IPS-18a (cell line): ENCODE data around the gene NDUFB7.
"Not testable (repeated sequence)": the region's sequence is repeated elsewhere in the genome, so short reads cannot be mapped to it uniquely, and the experiment has no call there.

ENCODE experiments used
- H3K27ac ChIP-seq: one replicate; pipeline ENCODE4 v1.5.1; 2013; ENCODE audit warnings: low read length
- H3K27me3 ChIP-seq: one replicate; pipeline ENCODE4 v1.6.1; 2013; ENCODE audit warnings: mild to moderate bottlenecking, low read length; ENCODE audit not compliant: control insufficient read depth, insufficient read depth
- H3K36me3 ChIP-seq: one replicate; pipeline ENCODE4 v1.6.1; 2013; ENCODE audit warnings: low read depth, low read length; ENCODE audit not compliant: control insufficient read depth
- H3K4me1 ChIP-seq: one replicate; pipeline ENCODE4 v1.6.1; 2013; ENCODE audit warnings: low read depth, low read length; ENCODE audit not compliant: control insufficient read depth
- H3K4me3 ChIP-seq: one replicate; pipeline ENCODE4 v1.5.1; 2013; ENCODE audit warnings: low read length
- H3K9ac ChIP-seq: one replicate; pipeline ENCODE4 v1.6.1; 2013; ENCODE audit warnings: mild to moderate bottlenecking, low read length, moderate library complexity
- H3K9me3 ChIP-seq: one replicate; pipeline ENCODE4 v1.6.1; 2013; ENCODE audit warnings: low read depth, low read length; ENCODE audit not compliant: control insufficient read depth

NDUFB7 gene

DNA sequence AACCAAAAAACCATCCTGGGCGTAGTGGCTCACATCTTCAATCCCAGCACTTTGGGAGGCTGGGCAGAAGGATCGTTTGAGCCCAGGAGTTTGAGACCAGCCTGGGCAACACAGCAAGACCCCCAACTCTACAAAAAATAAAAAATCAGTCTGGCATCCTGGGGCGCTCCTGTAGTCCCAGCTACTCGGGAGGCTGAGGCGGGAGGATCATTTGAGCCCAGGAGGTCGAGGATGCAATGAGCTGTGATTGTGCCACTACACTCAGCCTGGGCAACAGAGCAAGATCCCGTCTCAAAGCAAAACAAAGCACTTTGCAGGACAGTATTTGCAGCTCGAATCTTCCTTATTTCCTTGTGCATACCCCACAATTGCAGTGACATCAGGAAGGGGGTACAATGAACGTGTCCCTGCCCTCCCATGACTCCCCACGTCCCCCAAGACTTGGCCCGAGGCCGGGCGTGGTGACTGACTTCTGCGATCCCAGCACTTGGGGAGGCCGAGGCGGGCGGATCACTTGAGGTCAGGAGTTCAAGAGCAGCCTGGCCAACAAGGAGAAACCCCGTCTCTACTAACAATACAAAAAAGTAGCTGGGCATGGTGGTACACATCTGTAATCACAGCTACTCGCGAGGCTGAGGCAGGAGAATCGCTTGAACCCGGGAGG, 870 bp downstream of the NDUFB7 start:
- no peaks in the 10 kb centered on the region for H3K9me3 ChIP-seq
- H3K36me3 ChIP-seq: no peaks in the 10 kb centered on the region
- H3K27me3 ChIP-seq: no peaks in the 10 kb centered on the region
- H3K4me1 ChIP-seq: no peaks in the 10 kb centered on the region
- peak overlapping the region; percentile 78 for H3K27ac ChIP-seq
- peak overlapping the region; percentile 90 for H3K9ac ChIP-seq
- peak overlapping the region; percentile 93 for H3K4me3 ChIP-seq

DNA sequence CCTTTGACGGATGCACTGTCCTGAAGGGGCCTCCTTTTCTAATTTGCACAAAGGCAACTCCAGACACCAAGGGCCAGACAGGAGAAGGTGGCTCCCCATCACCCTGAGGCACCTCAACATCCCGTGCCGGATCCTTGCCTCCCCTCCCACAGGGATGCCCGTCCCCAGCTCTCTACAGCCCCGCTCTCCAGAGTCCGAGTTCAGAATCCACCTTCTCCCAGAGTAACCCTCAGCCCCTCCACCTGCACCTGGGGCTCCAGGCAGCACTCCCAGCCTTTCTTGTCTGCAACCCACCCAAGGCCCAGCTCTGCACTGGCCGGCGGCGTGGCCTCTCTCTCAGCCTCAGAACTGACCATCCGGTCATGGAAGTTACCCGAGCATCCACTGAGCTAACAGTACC, 4.8 kb downstream of the NDUFB7 start:
- H3K9me3 ChIP-seq: no peaks in the 10 kb centered on the region
- H3K36me3 ChIP-seq: peaks cover 5% of the 10 kb centered on the region
- H3K4me1 ChIP-seq: peaks cover 15% of the 10 kb centered on the region
- no peak overlapping the region for H3K4me3 ChIP-seq
- no peak overlapping the region for H3K9ac ChIP-seq
- no peak overlapping the region for H3K27ac ChIP-seq
- no peaks in the 10 kb centered on the region for H3K27me3 ChIP-seq

DNA sequence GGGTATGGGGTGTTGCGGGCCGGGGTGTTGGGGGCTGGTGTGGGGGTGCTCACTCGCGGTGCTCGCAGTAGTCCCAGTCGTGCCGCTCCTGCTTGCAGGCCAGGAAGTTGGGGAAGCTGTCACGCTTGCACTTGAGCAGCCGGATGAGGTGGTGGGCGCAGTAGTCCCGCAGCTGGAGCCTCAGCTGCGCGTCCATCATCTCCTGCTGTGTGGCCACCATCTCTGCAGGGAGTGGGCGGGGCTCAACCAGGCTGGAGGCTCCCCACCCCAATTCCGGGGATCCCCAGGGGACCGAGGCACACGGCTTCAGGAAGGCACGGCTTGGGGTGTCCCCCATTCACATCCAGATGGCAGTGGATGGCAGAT, 5.2 kb downstream of the NDUFB7 start:
- peaks cover 19% of the 10 kb centered on the region for H3K4me1 ChIP-seq
- H3K4me3 ChIP-seq: no peak overlapping the region
- no peak overlapping the region for H3K27ac ChIP-seq
- H3K36me3 ChIP-seq: peaks cover 5% of the 10 kb centered on the region
- no peaks in the 10 kb centered on the region for H3K27me3 ChIP-seq
- H3K9ac ChIP-seq: no peak overlapping the region
- H3K9me3 ChIP-seq: no peaks in the 10 kb centered on the region

DNA sequence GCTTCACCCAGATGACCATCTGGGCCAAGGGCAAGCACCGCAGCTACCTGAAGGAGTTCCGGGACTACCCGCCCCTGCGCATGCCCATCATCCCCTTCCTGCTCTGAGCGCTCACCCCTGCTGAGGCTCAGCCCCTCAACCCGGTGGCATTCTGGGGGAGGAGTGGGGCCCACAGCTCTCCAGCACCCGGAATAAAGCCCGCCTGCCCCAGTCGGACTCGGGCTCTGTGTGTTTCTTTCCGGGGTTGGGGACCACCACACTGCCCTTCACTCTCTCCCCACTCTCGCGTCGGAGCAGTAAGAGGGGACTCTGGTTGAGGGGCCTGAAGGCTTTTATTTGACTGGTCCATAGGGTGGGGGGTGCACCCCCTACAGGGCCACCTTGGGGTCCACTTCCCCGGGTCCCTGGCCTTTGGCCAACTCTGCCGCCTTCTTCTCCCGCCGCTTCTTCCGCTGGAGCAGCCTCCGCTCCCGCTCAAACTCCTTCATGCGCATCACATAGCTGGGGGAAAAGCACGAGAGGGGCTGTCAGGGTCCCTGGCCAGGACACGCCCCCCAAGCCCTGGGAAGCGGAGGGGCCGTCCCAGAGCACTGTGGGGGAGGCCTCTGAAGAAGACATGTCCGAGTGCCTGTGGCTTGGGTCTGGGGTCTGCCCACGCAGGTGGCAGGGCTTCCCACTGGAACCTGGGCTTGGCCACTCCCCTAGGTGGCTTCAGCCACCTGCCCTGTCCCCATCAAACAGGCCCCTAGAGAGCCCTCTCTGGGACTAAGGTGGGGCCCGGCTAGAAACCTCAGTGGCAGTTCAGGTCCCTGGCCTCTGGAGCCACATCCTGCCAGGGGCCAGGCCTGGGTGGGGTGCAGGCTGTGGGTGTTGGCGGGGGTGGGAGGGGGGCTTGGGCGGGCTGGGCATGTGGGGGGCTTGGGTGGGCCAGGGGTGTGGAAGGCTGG, 5.8 kb downstream of the NDUFB7 start:
- H3K9me3 ChIP-seq: no peaks in the 10 kb centered on the region
- no peak overlapping the region for H3K4me3 ChIP-seq
- H3K4me1 ChIP-seq: peaks cover 22% of the 10 kb centered on the region
- no peaks in the 10 kb centered on the region for H3K27me3 ChIP-seq
- H3K27ac ChIP-seq: no peak overlapping the region
- H3K9ac ChIP-seq: no peak overlapping the region
- peaks cover 5% of the 10 kb centered on the region for H3K36me3 ChIP-seq

DNA sequence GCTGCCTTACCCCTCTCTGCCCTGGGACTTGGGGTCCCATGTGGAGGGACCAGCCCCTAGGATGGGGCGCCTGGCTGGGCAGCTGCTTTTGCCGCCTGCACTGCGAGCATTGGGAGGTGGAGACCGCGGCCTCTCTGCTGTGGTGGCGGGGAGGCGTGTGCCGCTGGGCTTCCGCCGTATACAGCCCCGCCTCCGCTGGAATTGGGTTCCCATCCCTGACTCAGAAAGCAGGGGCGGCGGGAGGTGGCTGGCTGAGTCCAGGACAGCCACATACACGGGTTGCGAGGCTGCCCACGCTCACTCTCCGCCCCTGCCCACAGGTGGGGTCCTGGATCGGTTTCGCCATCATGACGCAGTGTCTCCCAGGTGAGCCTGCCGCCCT, 6.6 kb downstream of the NDUFB7 start:
- Histone ChIP-seq H3K9ac (no peak overlapping the region), H3K27ac (no peak overlapping the region), H3K4me3 (no peak overlapping the region), H3K4me1 (peaks cover 22% of the 10 kb centered on the region), H3K9me3 (no peaks in the 10 kb centered on the region), H3K36me3 (peaks cover 5% of the 10 kb centered on the region), H3K27me3 (no peaks in the 10 kb centered on the region)

DNA sequence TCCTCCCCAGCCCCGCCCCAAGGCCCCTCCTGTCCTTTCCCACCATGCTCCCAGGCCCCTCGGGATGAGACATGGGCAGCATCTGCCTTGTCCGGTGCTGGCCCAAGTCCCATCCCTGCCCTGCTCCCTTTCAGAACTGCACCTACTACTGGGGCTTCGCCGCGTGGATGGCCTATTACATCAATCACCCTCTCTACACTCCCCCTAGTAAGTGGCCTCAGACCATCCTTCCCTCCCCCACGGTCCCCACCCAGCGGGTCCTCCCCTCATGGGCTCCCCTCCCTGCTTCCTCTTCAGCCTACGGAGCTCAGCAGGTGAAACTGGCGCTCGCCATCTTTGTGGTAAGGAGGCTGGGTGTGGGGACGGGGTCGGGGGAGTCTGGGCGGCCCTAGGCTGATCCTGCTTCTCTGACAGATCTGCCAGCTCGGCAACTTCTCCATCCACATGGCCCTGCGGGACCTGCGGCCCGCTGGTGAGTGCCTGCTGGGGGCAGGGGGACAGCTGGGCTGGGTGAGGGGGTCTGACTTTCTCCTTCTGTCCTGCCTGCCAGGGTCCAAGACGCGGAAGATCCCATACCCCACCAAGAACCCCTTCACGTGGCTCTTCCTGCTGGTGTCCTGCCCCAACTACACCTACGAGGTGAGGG, 7.1 kb downstream of the NDUFB7 start:
- H3K36me3 ChIP-seq, H3K9ac ChIP-seq, H3K9me3 ChIP-seq, H3K27ac ChIP-seq, H3K27me3 ChIP-seq, H3K4me3 ChIP-seq: not testable (repeated sequence)
- H3K4me1 ChIP-seq: peaks cover 22% of the 10 kb centered on the region

DNA sequence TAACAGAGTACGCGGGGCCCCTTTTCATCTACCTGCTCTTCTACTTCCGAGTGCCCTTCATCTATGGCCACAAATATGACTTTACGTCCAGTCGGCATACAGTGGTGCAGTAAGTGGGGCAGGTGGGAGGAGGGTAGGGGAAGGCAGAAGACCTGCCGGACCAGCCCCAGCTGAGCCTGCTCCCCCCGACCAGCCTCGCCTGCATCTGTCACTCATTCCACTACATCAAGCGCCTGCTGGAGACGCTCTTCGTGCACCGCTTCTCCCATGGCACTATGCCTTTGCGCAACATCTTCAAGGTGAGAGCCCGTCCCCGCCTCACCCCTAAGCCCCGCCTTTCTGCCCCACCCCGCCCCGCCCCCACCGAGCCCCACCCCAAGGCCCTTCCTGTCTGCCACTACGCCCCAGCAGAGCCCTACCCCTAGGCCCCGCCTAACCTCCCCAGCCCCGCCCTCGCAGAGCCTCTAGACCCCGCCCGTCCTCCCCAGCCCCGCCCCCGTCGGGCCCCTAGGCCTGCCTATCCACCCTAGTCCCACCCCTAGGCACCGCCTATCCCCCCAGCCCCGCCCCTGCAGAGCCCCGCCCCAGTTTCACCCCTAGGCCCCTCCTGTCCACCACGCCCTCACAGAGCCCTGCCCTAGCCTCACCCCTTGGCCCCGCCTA, 7.7 kb downstream of the NDUFB7 start:
- no peak overlapping the region for H3K9ac ChIP-seq

DNA sequence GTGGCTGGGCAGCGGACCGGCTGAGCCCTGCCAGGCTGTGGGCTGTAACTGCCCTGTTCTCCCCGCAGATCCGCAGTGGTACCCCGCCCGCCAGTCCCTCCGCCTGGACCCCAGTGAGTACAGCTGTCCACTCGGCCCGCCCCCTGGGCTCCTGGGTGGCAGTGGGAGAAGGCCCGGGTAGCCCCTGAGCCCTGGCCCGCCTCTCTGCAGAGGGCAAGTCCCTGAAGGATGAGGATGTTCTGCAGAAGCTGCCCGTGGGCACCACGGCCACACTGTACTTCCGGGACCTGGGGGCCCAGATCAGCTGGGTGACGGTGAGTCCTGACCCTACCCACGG, 8.3 kb downstream of the NDUFB7 start:
- H3K36me3 ChIP-seq: peaks cover 5% of the 10 kb centered on the region
- no peak overlapping the region for H3K9ac ChIP-seq
- H3K9me3 ChIP-seq: no peaks in the 10 kb centered on the region
- peaks cover 22% of the 10 kb centered on the region for H3K4me1 ChIP-seq
- H3K4me3 ChIP-seq: no peak overlapping the region
- H3K27ac ChIP-seq: no peak overlapping the region
- no peaks in the 10 kb centered on the region for H3K27me3 ChIP-seq

More for the DNA sequence above, 7.7 kb downstream of the NDUFB7 start:
- Histone ChIP-seq H3K36me3 (peaks cover 5% of the 10 kb centered on the region), H3K9me3 (no peaks in the 10 kb centered on the region), H3K4me3 (no peak overlapping the region), H3K27ac (no peak overlapping the region), H3K27me3 (no peaks in the 10 kb centered on the region), H3K4me1 (peaks cover 22% of the 10 kb centered on the region)

DNA sequence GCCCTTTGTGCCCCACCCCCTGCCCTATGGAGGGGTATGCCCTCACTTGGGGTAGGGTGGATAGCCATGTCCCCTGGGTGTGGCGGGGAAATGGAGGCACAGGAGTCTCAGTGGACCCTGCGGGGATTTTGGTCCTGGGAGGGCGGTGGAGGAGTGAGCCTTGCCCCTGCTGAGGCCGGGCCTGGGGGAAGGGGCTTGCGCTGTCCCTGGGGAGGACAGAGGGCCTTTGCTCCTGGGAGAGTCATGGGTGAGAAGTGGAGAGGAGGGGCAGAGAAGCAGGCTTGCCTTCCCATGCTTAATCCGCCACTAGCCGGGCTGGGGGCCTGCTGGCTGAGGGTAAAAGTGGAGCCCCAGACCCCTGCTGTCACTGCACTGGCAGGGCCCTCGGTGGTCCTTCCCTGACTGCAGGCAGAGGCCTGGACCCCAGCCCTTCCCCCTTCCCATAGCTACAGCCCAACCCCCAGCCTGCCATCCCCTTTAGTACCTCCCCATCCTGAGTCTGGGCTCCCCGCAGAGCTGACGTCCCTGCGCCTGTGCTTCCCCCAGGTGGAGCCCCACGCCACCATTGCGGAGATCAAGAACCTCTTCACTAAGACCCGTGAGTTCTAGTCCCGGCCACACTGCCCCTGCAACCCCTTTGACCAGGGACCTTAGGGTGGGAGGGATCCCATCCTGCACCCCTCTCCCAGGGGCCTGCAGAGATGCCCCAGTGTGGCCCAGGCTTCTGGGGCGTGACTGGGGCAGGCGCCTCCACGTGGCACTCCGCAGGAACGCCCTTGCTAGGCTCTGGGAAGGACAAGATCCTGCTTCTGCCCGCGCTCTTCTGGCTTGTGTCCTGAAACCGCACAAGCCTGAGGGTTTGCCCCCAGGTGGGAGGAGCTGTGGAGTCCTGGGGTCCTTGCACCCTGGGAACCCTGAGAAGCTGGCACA, 8.9 kb downstream of the NDUFB7 start:
- Histone ChIP-seq H3K4me3 (no peak overlapping the region), H3K27ac (no peak overlapping the region), H3K27me3 (no peaks in the 10 kb centered on the region), H3K36me3 (peaks cover 5% of the 10 kb centered on the region), H3K9me3 (no peaks in the 10 kb centered on the region), H3K9ac (no peak overlapping the region), H3K4me1 (peaks cover 22% of the 10 kb centered on the region)

DNA sequence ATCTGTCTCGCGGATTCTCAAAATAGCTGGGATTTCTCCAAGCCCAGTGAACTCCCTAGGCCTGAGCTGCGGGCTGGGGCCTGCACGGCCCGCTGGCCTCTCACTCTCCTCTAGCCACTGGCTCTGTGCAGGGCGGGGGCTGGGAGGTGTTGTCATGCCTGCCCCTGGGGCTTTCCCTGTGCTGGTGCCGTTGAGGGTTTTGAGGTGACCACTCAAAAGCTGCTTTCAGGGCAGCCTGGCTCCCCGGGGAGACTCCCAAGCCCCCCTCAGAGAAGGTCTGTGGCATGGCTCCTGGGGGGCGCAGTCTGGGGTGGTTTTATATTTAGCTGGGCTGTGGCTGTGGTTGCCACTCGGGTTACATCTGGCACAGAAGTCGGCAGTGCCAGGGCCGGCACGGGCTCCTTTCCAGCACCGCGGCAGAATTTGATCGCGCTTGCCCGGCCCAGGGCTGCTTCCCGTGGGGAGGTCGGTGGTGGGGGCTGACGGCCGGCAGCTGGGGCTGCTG, 10.0 kb downstream of the NDUFB7 start:
- no peaks in the 10 kb centered on the region for H3K9me3 ChIP-seq
- no peaks in the 10 kb centered on the region for H3K27me3 ChIP-seq
- H3K4me1 ChIP-seq: peaks cover 22% of the 10 kb centered on the region
- H3K36me3 ChIP-seq: peaks cover 5% of the 10 kb centered on the region
- H3K27ac ChIP-seq: no peak overlapping the region
- no peak overlapping the region for H3K4me3 ChIP-seq
- H3K9ac ChIP-seq: no peak overlapping the region
